ENCODE measurements around the gene CST3.
"Not testable (repeated sequence)": the region's sequence is repeated elsewhere in the genome, so short reads cannot be mapped to it uniquely, and the experiment has no call there.

DNA sequence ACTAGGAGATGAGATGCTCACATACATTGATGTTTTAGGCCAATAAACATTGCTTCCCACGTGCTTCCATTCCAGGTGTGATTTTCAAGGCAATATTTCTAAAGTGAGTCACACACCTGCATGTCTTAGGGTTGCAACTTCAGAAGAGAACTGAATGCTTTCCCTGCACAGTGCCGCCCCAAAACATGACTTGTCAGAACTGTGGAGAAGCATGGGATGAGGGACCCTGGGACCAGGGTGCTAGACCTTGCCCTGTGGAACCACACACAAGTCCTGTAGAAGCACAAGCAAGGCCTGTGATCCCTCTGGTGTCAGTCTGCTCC, 2.0 kb downstream of the CST3 start:
- TF ChIP-seq, protein P1, sequence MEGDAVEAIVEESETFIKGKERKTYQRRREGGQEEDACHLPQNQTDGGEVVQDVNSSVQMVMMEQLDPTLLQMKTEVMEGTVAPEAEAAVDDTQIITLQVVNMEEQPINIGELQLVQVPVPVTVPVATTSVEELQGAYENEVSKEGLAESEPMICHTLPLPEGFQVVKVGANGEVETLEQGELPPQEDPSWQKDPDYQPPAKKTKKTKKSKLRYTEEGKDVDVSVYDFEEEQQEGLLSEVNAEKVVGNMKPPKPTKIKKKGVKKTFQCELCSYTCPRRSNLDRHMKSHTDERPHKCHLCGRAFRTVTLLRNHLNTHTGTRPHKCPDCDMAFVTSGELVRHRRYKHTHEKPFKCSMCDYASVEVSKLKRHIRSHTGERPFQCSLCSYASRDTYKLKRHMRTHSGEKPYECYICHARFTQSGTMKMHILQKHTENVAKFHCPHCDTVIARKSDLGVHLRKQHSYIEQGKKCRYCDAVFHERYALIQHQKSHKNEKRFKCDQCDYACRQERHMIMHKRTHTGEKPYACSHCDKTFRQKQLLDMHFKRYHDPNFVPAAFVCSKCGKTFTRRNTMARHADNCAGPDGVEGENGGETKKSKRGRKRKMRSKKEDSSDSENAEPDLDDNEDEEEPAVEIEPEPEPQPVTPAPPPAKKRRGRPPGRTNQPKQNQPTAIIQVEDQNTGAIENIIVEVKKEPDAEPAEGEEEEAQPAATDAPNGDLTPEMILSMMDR (optimal IDR thresholded peaks at IDR 0.05 in 1 of 3, IDR thresholded peaks at IDR 0.05 in 1 of 3, conservative IDR thresholded peaks at IDR 0.05 in 1 of 3; ENCODE audit: extremely low read depth in 1 of 3, insufficient read depth in 2 of 3, low read length in 3 of 3): not testable (repeated sequence)
- TF ChIP-seq EZH2 (IDR thresholded peaks at IDR 0.05; ENCODE audit: low read length): not testable (repeated sequence)
